Globus pallidus (tissue), 1 donor: ENCODE measurements around the gene VMP1.
A peak's percentile ranks its signal among the peaks of the same experiment; 100 is the strongest.
"Not testable (repeated sequence)": the region's sequence is repeated elsewhere in the genome, so short reads cannot be mapped to it uniquely, and the experiment has no call there.

Experiments
- DNase-seq: peaks from one replicate; pipeline ENCODE4 v3.0.0-alpha.2; 2015; ENCODE audit warnings: low spot score

VMP1 gene

DNA sequence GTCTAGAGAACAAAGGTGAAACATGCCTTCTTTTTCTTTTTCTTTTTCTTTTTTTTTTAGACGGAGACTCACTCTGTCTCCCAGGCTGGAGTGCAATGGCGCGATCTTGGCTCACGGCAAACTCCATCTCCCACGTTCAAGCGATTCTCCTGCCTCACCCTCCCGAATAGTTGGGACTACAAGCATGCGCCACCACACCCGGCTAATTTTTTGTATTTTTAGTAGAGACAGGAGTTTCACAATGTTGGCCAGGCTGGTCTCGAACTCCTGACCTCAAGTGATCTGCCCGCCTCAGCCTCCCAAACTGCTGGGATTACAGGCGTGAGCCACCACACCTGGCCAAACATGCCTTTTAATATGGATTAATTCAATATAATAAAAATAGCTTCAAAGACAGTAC, 47.6 kb downstream of the VMP1 start:
- DNase-seq = not testable (repeated sequence)

DNA sequence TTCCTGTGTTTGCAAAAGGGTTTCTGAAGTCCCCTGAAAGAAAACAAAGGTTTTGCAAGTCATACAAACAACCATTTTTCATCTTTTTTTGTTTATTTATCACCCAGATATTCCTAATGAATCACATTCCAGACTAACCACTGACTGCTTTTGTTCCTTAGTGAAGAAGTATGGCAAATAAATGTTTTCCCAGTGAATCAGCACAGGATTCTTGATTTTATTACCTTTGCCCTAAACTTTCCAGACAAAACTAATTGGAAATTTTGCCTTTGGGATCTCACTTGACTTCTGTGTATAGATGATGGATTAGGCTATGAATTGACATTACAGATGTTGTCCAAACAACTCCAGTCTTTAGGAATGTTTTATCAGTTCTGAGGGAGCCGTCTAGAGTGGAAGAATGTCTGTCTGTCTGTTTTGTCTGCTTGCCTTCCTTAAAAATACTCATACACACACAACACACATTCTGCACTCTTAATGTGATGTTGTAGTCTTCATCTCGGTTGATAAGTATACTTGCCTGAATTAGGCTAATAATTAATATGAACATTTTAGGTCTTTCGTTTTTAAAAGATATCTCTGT, 48.9 kb downstream of the VMP1 start:
- no peak for DNase-seq

DNA sequence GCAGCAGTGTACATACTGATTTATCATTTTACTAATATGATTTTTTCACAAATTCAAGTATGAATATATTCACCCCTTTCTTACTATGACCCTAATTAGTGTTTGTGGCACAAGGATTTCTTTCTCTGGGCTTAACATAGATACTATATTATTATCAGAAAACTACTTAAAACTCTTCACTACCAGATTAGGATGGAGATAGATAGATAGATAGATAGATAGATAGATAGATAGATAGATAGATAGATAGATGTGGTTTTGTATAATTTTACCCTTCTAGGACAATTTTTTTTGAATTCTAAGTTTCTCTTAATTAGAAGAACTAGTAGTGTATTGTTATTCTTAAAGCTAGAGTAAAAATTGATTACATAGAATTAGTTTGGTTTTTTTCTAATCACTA, 49.6 kb downstream of the VMP1 start:
- DNase-seq = no peak

DNA sequence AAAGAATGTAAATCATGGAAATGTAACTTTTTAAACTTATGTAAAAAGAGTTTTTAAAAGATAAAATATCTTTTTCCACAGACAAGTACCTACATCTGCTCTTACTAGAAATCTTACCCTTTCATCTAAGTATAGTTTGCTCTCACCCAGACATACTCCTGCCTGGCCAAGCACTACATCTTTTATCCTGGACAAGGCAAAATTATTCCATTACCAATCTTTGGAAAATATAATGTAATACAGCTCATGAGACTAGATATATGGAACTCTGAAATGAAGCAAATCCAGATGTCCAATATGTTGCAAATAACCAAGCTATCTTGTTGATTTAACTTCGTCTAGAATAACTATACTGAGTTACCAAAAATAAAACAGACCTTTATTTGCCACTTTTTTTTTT, 50.0 kb downstream of the VMP1 start:
- DNase-seq = no peak

DNA sequence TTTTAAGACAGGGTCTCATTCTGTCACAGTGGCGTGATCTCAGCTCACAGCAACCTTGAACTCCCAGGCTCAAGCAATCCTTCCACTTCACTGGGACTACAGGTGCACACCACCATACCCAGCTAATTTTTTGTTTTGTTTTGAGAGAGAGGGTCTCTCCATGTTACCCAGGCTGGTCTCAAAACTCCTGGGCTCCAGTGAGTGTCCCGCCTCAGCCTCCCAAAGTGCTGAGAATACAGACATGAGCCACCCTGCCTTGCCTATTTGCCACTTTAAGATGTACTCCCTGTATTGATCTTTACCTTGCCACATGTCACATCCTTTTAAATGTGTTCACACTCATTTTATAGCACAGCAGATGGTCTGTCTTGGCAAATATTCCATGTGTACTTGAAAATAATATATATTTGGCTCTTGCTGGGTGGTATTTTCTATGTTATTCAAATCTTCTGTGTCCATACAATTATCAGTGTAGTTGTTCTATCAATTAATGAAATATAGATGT, 50.5 kb downstream of the VMP1 start:
- no peak for DNase-seq

DNA sequence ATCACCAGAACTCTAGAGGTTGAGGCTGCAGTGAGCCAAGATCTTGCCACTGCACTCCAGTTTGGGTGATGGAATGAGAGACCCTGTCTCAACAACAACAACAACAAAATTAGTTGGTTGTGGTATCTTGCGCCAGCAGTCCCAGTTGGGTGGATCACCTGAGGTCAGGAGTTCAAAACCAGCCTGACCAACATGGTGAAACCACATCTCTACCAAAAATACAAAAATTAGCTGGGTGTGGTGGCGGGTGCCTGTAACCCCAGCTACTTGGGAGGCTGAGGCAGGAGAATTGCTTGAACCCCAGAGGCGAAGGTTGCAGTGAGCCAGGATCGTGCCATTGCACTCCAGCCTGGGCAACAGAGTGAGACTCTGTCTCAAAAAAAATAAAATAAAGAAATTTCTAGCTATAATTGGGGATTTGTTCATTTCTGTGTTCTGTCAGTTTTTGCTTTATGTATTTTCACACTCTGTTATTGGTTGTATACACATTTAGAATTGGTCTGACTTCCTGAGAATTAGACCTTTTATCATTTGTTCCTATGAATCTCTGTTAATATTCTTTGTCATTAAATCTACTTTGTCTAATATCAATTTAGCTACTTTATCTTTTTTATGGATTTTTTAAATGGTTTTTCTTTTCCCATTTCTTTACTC, 51.7 kb downstream of the VMP1 start:
- not testable (repeated sequence) for DNase-seq

DNA sequence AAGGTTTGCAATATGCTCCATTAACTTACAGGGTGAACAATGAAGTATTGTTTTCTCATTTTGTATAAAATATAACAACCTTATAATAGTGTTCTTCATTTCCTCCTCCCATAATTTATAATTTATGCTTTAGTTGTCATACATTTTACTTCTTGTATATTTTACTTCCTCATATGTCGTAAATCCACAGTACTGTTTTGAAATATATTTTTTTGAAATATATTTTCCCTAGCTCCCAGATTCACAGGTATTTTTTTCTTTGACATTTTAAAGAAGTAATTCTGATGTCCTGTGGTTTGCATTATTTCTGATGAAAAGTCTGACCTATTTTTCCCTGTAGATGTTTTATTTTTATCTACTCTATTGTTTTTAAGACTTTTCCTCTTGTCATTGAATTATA, 52.7 kb downstream of the VMP1 start:
- DNase-seq = no peak

DNA sequence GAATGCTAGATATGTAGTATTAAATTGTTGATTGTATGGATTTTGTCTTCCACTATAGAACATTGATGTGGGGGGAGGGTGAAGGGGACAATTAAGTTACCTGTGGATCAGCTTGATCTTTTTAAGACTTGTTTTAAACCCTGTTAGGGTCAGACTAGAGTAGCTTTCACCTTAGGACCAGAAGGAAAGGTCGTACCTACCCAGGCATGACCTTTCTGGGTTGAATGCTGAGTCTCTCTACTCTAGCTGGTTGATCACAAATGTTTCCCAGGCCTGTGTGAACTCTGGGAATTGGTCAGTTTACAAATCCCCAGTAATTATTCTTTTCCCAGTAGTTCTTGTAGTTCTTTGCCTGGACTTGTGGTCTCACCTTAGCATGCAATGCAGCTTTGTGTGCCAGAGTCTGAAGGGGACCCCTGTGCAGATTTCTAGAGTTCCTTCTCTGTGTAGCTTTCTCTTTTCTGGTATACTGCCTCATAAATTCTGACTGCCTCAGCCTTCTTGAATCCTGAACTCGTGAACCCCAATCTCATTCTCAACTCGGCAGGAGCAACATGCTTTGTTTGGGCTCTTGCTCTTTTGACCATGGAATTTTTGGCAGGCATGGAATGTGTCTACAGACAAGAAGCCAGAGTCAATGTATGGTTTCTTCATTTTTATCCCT, 54.1 kb downstream of the VMP1 start:
- no peak for DNase-seq

DNA sequence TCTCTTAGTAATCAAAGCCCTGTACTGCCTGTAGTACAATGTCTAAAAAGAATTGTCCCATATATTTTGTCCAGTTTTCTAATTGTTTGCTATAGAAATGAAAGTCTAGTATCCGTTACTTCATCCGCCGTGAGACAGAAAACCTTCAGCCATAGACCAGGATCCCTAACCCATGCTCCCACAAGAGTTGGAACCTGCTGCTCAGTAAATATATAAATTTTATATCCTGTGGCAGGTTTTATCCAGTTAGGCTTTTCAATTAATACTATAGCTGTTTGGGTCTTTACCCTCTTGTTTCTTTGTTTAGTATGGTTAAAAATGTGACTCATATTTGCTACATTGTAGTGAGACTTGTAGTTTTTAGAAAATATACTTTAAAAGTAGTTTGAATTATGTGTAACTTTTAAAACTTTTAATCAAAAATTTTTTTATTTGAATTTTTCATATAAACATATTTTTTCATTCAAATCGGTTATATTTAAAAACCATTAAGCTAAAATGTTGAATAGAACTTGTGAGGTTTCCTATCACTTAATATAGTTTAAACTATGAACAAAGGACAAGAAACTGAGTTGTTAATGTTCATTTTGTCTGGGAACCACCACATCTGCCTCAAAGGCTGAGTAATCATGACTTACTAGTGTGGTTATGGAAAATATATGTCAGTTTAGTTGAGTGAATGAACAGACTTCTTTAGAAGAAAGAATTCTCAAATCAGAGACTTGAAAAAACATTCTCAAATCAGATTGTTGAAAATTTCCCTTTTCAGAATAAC, 54.8 kb downstream of the VMP1 start:
- DNase-seq = no peak

DNA sequence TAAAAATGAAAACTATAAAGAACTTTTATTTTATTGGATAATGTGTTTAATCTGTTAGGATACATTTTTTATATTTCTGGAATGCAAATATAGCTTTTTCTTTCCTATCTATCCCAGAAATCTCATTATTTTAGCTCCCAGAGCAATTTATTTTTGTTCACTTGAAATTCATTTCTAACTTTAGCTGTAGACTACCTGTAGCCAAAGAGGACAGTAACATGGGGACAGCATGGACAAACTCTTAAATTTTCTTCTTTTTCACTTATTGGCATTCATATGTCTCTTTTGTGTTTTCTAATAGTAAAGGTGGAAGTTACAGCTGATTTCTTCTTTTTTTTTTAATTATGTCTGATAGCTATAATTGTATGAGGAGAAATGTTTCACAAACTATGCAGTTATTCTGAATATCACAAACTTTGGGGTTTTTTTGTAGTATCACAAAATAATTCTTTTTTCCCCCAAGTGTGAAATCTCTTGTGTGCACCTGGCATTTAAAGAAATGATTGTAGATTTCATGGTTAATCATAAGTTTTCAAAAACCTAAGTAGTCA, 55.4 kb downstream of the VMP1 start:
- no peak for DNase-seq

DNA sequence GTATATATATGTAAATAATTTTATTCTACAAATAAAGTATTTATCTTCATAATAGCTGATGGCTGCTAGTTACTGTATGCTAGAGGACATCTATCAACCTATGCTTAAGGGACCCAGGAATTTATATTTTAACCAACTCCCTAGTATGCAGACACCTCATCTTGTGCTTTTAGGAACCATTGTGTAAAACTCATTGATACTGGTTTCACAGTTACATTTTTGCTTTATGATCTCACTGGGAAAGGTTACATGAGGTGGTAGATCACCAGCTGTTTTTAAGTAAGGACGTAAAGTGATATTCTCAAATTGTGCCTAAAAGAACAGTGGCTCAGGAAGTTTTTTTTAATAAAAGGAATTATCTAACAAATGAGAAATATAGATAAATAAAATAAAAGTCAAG, 56.4 kb downstream of the VMP1 start:
- no peak for DNase-seq

DNA sequence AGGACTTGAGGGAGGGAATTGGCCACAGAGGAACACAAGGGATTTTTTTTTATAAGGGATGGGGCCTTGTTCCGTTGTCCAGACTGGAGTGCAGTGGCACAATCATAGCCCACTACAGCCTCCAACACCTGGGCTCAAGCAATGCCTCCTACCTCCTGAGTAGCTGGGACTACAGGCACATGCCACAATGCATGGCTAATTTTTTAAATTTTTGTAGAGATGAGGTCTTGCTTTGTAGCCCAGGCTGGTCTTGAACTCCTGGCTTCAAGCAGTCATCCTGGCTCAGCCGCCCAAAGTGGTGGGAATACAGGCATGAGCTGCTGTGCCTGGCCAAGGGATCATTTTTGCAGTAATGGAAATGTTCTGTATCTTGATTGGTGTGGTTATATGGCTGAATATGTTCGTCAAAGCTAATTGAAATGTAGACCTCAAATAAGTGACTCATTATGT, 56.9 kb downstream of the VMP1 start:
- DNase-seq = no peak

DNA sequence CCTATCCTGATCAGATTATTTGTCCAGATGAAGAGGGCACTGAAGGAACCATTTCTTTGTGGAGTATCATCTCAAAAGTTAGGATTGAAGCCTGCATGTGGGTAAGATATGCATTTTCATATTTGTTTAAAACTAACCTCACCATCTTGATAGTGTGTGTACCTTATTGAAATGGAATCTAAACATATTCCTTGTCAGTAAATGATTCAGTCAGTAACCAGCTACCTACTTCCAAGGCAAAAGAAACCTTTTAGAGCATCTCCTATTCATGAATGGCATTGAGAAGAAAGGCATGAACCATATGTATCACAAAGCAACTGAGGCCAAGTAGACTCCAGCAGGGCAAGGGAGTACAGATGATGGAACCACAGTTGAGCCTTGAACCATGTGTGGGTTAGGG, 57.6 kb downstream of the VMP1 start:
- DNase-seq = no peak

DNA sequence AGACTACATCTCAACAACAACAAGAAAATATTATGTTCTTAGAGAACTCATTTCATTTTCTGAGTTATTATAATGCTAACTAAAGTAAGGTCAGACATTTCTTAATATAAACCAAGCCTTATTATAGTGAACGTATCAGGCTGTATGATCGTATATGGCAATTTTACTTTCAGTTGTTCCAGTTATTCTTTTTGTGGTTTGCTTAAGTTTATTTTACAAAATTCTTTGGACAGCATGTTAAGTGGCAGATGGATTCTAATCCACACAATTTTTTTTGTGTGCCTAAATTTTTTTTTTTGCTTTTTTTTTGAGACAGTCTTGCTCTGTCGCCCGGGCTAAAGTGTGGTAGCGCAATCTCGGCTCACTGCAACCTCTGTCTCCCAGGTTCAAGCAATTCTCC, 59.0 kb downstream of the VMP1 start:
- no peak for DNase-seq

DNA sequence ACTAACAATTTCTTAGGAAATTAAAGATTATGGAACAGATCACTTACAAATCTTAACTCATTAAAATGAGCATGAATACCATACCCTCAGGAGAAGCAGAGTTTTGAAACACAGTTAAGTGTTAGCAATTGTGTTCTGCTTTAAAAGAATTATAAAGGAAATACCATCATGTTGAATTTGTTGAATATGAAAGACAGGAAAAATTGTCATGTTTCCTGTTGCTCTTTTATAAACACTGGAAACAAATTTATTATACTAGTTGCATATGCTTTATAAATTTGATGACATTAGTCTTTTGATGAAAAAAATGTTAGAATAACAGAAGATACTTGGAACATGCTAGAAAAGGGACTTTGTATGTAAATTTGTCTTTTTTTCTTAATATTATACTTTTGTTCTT, 59.7 kb downstream of the VMP1 start:
- DNase-seq = no peak

DNA sequence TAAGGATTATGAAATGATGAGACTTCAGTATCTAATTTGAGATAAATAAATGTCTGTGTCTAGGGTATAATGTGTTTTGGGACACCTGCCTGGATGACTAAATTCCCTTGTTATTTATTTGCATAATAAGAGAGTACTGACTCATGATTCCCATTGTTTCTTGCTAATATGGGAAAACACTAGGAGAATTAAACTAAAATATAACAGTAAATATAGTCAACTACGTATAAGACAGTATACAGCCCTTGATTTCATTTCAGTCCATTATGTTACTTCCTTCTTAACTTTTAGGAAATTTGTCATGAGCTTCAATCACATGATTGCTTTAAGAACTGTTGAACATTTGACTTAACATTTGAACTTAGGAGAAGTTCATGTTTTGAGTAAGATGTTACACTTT, 62.4 kb downstream of the VMP1 start:
- peak; percentile 29 for DNase-seq

DNA sequence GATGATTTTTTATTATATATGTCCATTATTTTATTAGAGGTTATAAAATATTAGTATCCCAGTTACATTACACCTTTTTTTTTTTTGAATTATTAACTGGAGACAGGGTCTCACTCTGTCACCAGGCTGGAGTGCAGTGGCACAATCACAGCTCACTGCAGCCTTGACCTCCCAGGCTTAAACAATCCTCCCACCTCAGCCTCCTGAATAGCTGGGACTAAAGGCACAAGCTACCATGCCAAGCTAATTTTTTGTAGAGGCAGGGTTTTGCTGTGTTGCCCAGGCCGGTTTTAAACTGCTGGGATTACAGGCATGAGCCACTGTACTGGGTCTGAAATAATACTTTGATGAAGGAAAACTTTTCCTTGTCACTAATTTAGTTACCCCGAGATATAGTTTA, 63.6 kb downstream of the VMP1 start:
- no peak for DNase-seq

DNA sequence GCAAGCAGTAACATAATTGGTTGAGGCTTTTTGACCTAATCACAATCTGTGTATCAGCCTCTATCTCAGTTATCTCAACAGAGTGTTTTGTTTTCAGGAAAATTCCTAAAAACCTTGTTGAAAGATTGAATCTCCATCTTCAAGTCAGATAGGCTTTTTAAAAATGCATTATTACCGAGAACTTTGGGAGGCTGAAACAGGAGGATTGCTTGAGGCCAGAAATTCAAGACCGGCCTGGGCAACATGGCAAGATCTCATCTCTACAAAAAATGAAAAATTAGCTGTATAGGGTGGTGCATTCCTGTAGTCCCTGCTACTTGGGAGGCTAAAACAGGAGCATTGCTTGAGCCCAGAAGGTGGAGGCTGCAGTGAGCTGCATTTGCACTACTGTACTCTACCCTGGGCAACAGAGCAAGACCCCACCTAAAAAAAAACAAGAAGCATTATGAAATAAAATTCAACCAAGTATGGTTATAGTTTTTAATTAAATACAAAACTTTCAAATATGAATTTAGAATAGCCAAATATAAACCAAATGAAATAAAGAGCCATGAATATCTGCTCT, 68.4 kb downstream of the VMP1 start:
- DNase-seq = no peak

DNA sequence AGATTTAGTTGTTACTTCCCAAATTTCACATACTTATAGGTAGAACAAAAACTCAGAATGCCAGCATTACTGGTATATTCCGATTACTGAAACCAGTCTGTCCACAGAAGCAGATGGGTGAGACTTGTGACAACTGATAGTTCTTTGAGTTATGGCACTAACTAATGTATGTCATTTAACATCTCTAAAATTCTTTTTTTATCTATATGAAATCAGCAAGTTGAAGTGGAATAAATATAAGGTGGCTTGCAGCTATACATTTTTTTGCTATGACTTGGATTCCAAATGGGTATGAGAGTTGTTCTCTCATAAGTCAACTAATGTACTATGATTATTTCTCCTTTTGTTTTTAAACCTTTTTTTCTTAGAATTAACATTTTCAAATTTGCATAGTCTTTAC, 69.1 kb downstream of the VMP1 start:
- DNase-seq = no peak

DNA sequence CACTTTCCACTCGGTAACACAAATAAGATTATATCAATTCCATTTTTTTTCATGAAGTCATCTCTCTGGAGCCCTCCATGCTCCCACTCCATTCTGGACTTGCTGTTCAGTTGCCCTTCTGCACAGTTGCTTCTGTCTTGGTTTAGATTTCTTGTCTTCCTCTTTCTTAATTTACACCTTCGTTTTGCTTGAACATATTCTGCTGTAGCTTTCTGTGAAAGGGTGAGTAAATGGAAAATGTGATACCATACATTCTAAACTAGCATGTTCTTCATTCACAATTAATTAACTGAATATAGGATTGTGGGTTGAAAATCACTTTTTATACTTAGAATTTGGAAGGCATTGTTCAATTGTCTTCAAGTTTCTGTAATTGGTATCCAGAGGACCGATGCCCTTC, 69.6 kb downstream of the VMP1 start:
- no peak for DNase-seq

DNA sequence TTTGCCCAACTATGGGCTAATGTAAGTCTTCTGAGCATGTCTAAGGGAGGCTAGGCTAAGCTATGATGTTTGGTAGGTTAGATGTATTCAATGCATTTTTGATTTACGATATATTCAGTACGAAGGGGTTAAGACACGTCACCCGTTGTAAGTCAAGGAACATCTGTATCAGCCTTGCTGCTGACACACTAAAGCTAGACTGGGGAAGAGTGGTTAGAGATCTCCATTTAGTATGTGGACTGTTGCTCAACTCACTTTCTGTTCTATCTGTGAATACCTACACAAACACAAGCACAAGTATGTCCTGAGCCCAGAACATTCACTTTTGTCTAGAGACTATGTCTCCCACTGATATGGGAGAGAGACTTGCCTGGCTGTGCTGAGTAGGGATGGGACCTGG, 71.5 kb downstream of the VMP1 start:
- DNase-seq = no peak

DNA sequence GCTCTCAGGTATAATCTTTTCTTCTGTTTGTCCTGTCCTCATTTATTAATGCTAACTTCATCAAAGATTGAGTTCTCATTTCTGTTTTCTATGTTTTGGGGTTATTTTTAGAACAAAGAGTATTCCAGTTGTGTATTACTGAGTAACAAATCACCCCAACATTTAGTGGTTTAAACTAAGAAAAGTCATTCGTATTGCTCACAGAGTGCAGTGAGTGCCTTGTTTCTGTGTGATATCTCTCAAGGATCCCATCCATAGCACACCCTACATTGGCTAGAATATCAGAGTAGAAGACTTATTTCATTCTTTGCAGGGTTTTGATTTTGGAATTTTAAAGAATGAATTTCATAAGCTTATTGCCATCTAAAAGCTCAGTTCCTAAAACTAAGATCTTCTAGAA, 72.1 kb downstream of the VMP1 start:
- no peak for DNase-seq
